H9 (cell line): ENCODE results near the gene NRROS. TPM values are rescaled to one million over a fixed set of nuclear protein-coding genes. Genes with fewer than 3 reads are reported as not detected.

Experiments
- DNase-seq: peaks from one replicate; pipeline ENCODE4 v3.0.0-alpha.2; 2017
- H2AFZ ChIP-seq: one replicate; pipeline ENCODE4 v1.6.1; 2013; ENCODE audit warnings: mild to moderate bottlenecking, low read length, control low read depth, moderate library complexity
- H2AK5ac ChIP-seq: 2 replicates; pipeline ENCODE4 v1.6.1; 2013; ENCODE audit warnings: low read length, control low read depth, mixed read lengths; ENCODE audit not compliant: insufficient read length
- H2BK120ac ChIP-seq: one replicate; pipeline ENCODE4 v1.6.1; 2013; ENCODE audit warnings: low read depth, mild to moderate bottlenecking, low read length, control low read depth, inconsistent platforms; ENCODE audit not compliant: poor library complexity, severe bottlenecking
- H2BK12ac ChIP-seq: 2 replicates; pipeline ENCODE4 v1.6.1; 2013; ENCODE audit warnings: low read length, control low read depth, mixed read lengths, low read depth; ENCODE audit not compliant: insufficient read length
- H2BK15ac ChIP-seq: 2 replicates; pipeline ENCODE4 v1.6.1; 2013; ENCODE audit warnings: low read depth, low read length, control low read depth
- H2BK20ac ChIP-seq: one replicate; pipeline ENCODE4 v1.6.1; 2013; ENCODE audit warnings: low read depth, mild to moderate bottlenecking, low read length, control low read depth, inconsistent platforms; ENCODE audit not compliant: poor library complexity, severe bottlenecking
- H2BK5ac ChIP-seq: 2 replicates; pipeline ENCODE4 v1.6.1; 2013; ENCODE audit warnings: low read length, control low read depth, mixed read lengths; ENCODE audit not compliant: insufficient read length
- H3K14ac ChIP-seq: 2 replicates; pipeline ENCODE4 v1.6.1; 2013; ENCODE audit warnings: low read length, control low read depth; ENCODE audit not compliant: insufficient read depth
- H3K18ac ChIP-seq: 2 replicates; pipeline ENCODE4 v1.6.1; 2013; ENCODE audit warnings: low read depth, mild to moderate bottlenecking, mixed read lengths, low read length, control low read depth; ENCODE audit not compliant: insufficient read length
- H3K23ac ChIP-seq: 2 replicates; pipeline ENCODE4 v1.6.1; 2013; ENCODE audit warnings: low read length, control low read depth, mixed read lengths, low read depth; ENCODE audit not compliant: insufficient read length
- H3K23me2 ChIP-seq: 2 replicates; pipeline ENCODE4 v1.6.1; 2013; ENCODE audit warnings: low read depth, mild to moderate bottlenecking, mixed read lengths, low read length, control low read depth; ENCODE audit not compliant: insufficient read length, poor library complexity, severe bottlenecking
- H3K27ac ChIP-seq: 2 replicates; pipeline ENCODE4 v1.5.1; 2013; ENCODE audit warnings: low read length, control low read depth, mixed read lengths, low read depth; ENCODE audit not compliant: insufficient read length
- H3K27me3 ChIP-seq: 2 replicates; pipeline ENCODE4 v1.6.1; 2013; ENCODE audit warnings: low read length, control low read depth, inconsistent platforms; ENCODE audit not compliant: insufficient read depth
- H3K4ac ChIP-seq: 2 replicates; pipeline ENCODE4 v1.6.1; 2013; ENCODE audit warnings: low read depth, mild to moderate bottlenecking, control low read depth, inconsistent platforms, low read length, moderate library complexity
- H3K4me1 ChIP-seq: 2 replicates; pipeline ENCODE4 v1.6.1; 2013; ENCODE audit warnings: low read length, control low read depth, inconsistent platforms; ENCODE audit not compliant: insufficient read depth
- H3K4me2 ChIP-seq: 2 replicates; pipeline ENCODE4 v1.6.1; 2013; ENCODE audit warnings: low read length, control low read depth, mixed read lengths; ENCODE audit not compliant: insufficient read length, insufficient read depth
- H3K56ac ChIP-seq: 2 replicates; pipeline ENCODE4 v1.6.1; 2013; ENCODE audit warnings: low read depth, mild to moderate bottlenecking, mixed read lengths, low read length, control low read depth; ENCODE audit not compliant: insufficient read length
- H3K79me1 ChIP-seq: 2 replicates; pipeline ENCODE4 v1.6.1; 2013; ENCODE audit warnings: low read depth, mild to moderate bottlenecking, moderate library complexity, low read length, control low read depth, inconsistent platforms; ENCODE audit not compliant: insufficient read depth, poor library complexity, severe bottlenecking
- H3K79me2 ChIP-seq: 2 replicates; pipeline ENCODE4 v1.6.1; 2013; ENCODE audit warnings: low read length, control low read depth, inconsistent platforms; ENCODE audit not compliant: insufficient read depth
- H3K9ac ChIP-seq: 2 replicates; pipeline ENCODE4 v1.6.1; 2013; ENCODE audit warnings: low read length, control low read depth, mixed read lengths; ENCODE audit not compliant: insufficient read length; ENCODE audit errors: extremely low read depth
- H3K9me3 ChIP-seq: one replicate; pipeline ENCODE4 v1.6.1; 2013; ENCODE audit warnings: low read depth, low read length, inconsistent platforms; ENCODE audit not compliant: control insufficient read depth
- H3T11ph ChIP-seq: one replicate; pipeline ENCODE4 v1.6.1; 2013; ENCODE audit warnings: mild to moderate bottlenecking, low read length, control low read depth, inconsistent platforms
- H4K20me1 ChIP-seq: one replicate; pipeline ENCODE4 v1.6.1; 2013; ENCODE audit not compliant: control insufficient read depth, insufficient read length, insufficient read depth
- H4K5ac ChIP-seq: 2 replicates; pipeline ENCODE4 v1.6.1; 2013; ENCODE audit warnings: low read depth, mild to moderate bottlenecking, mixed read lengths, low read length, control low read depth; ENCODE audit not compliant: insufficient read length
- H4K8ac ChIP-seq: replicated peaks from 2 replicates; pipeline ENCODE4 v1.6.1; 2013; ENCODE audit warnings: low read length, control low read depth, mixed read lengths, low read depth; ENCODE audit not compliant: insufficient read length
- H4K91ac ChIP-seq: 2 replicates; pipeline ENCODE4 v1.6.1; 2013; ENCODE audit warnings: low read depth, mild to moderate bottlenecking, moderate library complexity, mixed read lengths, low read length, control low read depth; ENCODE audit not compliant: insufficient read length
- H3K27ac Mint-ChIP-seq, 3 experiments: 2 replicates in 2 of 3; 3 replicates in 1 of 3; pipeline ENCODE4 v1.8.0; 2020 to 2021; ENCODE audit warnings: mixed read lengths in 3 of 3, mild to moderate bottlenecking in 1 of 3, moderate library complexity in 1 of 3
- H3K27me3 Mint-ChIP-seq: 2 replicates; pipeline ENCODE4 v1.8.0; 2021; ENCODE audit warnings: low read depth, mild to moderate bottlenecking, moderate library complexity, mixed read lengths
- H3K36me3 Mint-ChIP-seq, 3 experiments: 2 replicates in 2 of 3; 3 replicates in 1 of 3; pipeline ENCODE4 v1.8.0; 2020 to 2021; ENCODE audit warnings: low read depth in 3 of 3, mixed read lengths in 3 of 3; ENCODE audit not compliant: insufficient read depth in 1 of 3
- H3K4me1 Mint-ChIP-seq, 2 experiments: 2 replicates each; pipeline ENCODE4 v1.8.0; 2020; ENCODE audit warnings: mixed read lengths in 2 of 2
- H3K4me3 Mint-ChIP-seq, 2 experiments: 2 replicates in 1 of 2; 3 replicates in 1 of 2; pipeline ENCODE4 v1.8.0; 2020 to 2021; ENCODE audit warnings: mild to moderate bottlenecking in 2 of 2, mixed read lengths in 2 of 2, moderate library complexity in 1 of 2
- H3K9me3 Mint-ChIP-seq, 2 experiments: 2 replicates in 1 of 2; 3 replicates in 1 of 2; pipeline ENCODE4 v1.8.0; 2020; ENCODE audit warnings: mild to moderate bottlenecking in 2 of 2, mixed read lengths in 2 of 2, moderate library complexity in 1 of 2
- CTCF ChIP-seq: fragments of 200-600 bp; sonication (generic); conservative IDR thresholded peaks from 3 replicates; pipeline ENCODE4 v1.8.0; 2021; ENCODE audit warnings: antibody characterized with exemption, mild to moderate bottlenecking
- WGBS: extraction: QIAGEN DNeasy Blood & Tissue Kit; methylation state at CpG from one replicate; pipeline ENCODE4 v1.1.7; 2013; ENCODE audit warnings: missing lambda C conversion rate, low lambda C conversion rate, mixed read lengths; ENCODE audit not compliant: insufficient read length; ENCODE audit errors: extremely low coverage; 5-methylcytosine and 5-hydroxymethylcytosine counted together
- total RNA-seq: library from RNA; stranded (reverse); gene quantifications from 2 replicates; pipeline ENCODE4 v1.2.1, GENCODE V29; 2021

Gene NRROS
- total RNA-seq, 1 experiment from 2014 or later: 4.0 TPM

- Mint-ChIP-seq H3K27ac (peak overlapping the region; percentile 8 to 69 (median 11); a peak in 2 of 7 replicates), H3K27me3 (no peaks in the 10 kb centered on the region), H3K9me3 (no peaks in the 10 kb centered on the region), H3K4me3 (no peak overlapping the region), H3K4me1 (peaks cover 21% of the 10 kb centered on the region in 2 experiments), H3K36me3 (no peaks in the 10 kb centered on the region)
- H4K91ac ChIP-seq: no peak overlapping the region
- no peak overlapping the region for H3K4ac ChIP-seq
- H3K9me3 ChIP-seq: no peaks in the 10 kb centered on the region
- H4K8ac ChIP-seq: no peak overlapping the region
- no peak overlapping the region for H3T11ph ChIP-seq
- no peak for DNase-seq
- H3K23me2 ChIP-seq: no peaks in the 10 kb centered on the region
- no peak overlapping the region for H3K18ac ChIP-seq
- H2AK5ac ChIP-seq: no peak overlapping the region
- no peak overlapping the region for H3K23ac ChIP-seq
- H3K27me3 ChIP-seq: no peaks in the 10 kb centered on the region
- no peak overlapping the region for H3K56ac ChIP-seq
- TF ChIP-seq CTCF: no peak
- H3K14ac ChIP-seq: peak overlapping the region; percentile 24; the same call in 1 of the 2 replicates
- no peak overlapping the region for H3K27ac ChIP-seq
- H2BK120ac ChIP-seq: no peak overlapping the region
- H3K4me1 ChIP-seq: peaks cover 3% of the 10 kb centered on the region; the same call in 1 of the 2 replicates
- H3K79me2 ChIP-seq: no peaks in the 10 kb centered on the region
- no peak overlapping the region for H2BK5ac ChIP-seq
- H2AFZ ChIP-seq: no peak overlapping the region
- no peaks in the 10 kb centered on the region for H3K79me1 ChIP-seq
- no peak overlapping the region for H2BK12ac ChIP-seq
- no peaks in the 10 kb centered on the region for H4K20me1 ChIP-seq
- H2BK20ac ChIP-seq: no peak overlapping the region
- no peak overlapping the region for H3K9ac ChIP-seq
- H2BK15ac ChIP-seq: no peak overlapping the region
- H3K4me2 ChIP-seq: no peak overlapping the region
- H4K5ac ChIP-seq: no peak overlapping the region
- WGBS: no CpG with 5 or more reads among the region's 10 CpGs
Measured at GRCh38 chr3:196620161-196620604, 19.3 kb upstream of the NRROS start.
